Spleen (tissue), 7 donors: ENCODE data around the gene TFPI.

ENCODE experiments used
- CTCF ChIP-seq, 11 experiments: fragments of 200-600 bp in 7 of 11; fragments of 450-650 bp in 4 of 11; sonication (generic) in 4 of 11; IDR thresholded peaks in 8 of 11; conservative IDR thresholded peaks in 3 of 11; 1 replicate in 7 of 11; 2 replicates in 4 of 11; pipeline versions ENCODE4 v1.4.0 to v1.8.0; 2016 to 2021; ENCODE audit warnings: antibody characterized with exemption in 11 of 11, inconsistent platforms in 4 of 11, mild to moderate bottlenecking in 1 of 11
- POLR2AphosphoS5 ChIP-seq, 3 donors: sonication (generic); formaldehyde crosslinking; IDR thresholded peaks; one replicate each; pipeline ENCODE4 v1.5.1; 2017; ENCODE audit warnings: antibody characterized with exemption in 3 of 3
- donor health status: DM: no; HTN: no; CAD: no; lungs with moderate emphysema.
- donor health status: DM: no; HTN: no; CAD: no.
- donor health status: DM: no; HTN: no; CAD: no.

GRCh38 chr2:187593697-187594096 lies 39.5 kb upstream of the TFPI start:
- no peak for TF ChIP-seq POLR2AphosphoS5 (IDR thresholded peaks at IDR 0.05)
- TF ChIP-seq CTCF (IDR thresholded peaks at IDR 0.05 in 8 of 11, conservative IDR thresholded peaks at IDR 0.05 in 3 of 11) = no peak
